NCI-H774 (cell line): ENCODE measurements around the gene GLG1.
"Not testable (repeated sequence)": the region's sequence is repeated elsewhere in the genome, so short reads cannot be mapped to it uniquely, and the experiment has no call there.

Experiments used
- DNase-seq: peaks from one replicate; lab custom pipeline; 2025; lab: John Stamatoyannopoulos, UW

GLG1 gene

GRCh38 chr16:74606521-74607309 lies at the start of gene GLG1:
Gene GLG1 (minus strand): TSS chr16:74607114. CDS start chr16:74607094, 20 bp downstream.
- peak; percentile 75 for DNase-seq

- DNase-seq: no peak
Observed at GRCh38 chr16:74654536-74655050, 47.7 kb upstream of the GLG1 start.

- DNase-seq: not testable (repeated sequence)
Observed at GRCh38 chr16:74652883-74653282, 46.0 kb upstream of the GLG1 start.

GRCh38 chr16:74652249-74652648 lies 45.3 kb upstream of the GLG1 start:
- DNase-seq: no peak

- no peak for DNase-seq
Observed at GRCh38 chr16:74651841-74652240, 44.9 kb upstream of the GLG1 start.

DNA sequence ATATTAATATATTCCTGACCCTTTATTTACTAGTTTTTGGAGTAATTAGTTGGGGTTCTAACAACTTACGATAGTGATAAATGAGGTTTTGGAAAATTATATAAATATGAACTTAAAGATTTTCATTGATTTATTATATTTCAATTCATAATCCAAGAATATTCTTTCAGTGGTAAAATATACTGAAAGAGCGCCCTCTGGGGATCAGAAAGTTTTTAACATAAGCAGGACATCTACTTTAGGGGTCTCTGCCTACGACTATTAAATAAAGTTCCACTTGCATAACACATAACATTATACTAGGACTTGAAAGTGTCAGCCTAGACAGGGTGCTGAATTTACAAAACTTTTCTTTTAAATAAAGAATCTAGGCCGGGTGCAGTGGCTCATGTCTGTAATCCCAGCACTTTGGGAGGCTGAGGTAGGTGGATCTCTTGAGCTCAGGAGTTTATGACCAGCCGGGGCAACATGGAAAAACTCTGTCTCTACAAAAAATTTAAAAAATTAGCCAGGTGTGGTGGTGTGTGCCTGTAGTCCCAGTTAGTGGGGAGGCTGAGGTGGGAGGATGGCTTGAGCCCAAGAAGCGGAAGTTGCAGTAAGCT lies 44.2 kb upstream of the GLG1 start:
- DNase-seq: no peak

GRCh38 chr16:74649839-74650504 lies 43.1 kb upstream of the GLG1 start:
- DNase-seq: no peak

- no peak for DNase-seq
Observed at GRCh38 chr16:74641969-74642368, 35.1 kb upstream of the GLG1 start.

DNA sequence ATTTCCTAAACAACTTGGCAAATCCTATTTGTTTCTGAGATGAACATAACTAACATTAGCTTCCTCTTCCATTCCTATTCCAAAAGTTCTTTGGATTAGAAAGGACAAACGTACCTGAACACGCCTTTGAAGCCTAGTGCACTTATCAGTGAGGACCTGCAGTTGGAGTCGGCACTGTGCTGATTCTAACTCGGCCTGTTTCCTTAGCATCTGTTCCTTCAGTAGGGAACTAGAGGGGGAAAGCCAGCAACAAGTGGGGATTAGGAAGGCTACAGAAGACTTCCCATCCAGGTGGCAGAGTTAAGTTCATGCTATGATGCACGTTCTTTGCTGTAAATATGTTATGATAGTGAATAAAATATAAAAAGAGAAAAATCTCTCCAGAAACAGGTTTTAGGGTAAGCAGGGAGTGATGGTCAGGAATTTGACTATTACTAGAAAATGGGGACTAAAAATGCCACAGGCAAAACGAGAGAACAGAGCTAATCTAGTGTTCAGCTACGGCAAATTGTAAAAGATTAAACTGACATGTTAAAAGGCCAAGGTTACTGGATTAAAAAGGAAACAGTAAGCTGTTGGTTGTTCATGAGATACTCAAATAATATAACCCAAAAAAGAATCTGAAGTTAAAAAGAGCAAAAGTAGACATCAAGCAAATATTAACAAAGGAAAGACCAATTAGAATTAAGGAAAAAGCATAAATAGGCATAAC lies 31.0 kb upstream of the GLG1 start:
- DNase-seq: no peak

GRCh38 chr16:74635303-74635702 lies 28.4 kb upstream of the GLG1 start:
- DNase-seq: no peak

GRCh38 chr16:74633686-74634085 lies 26.8 kb upstream of the GLG1 start:
- DNase-seq: no peak

DNA sequence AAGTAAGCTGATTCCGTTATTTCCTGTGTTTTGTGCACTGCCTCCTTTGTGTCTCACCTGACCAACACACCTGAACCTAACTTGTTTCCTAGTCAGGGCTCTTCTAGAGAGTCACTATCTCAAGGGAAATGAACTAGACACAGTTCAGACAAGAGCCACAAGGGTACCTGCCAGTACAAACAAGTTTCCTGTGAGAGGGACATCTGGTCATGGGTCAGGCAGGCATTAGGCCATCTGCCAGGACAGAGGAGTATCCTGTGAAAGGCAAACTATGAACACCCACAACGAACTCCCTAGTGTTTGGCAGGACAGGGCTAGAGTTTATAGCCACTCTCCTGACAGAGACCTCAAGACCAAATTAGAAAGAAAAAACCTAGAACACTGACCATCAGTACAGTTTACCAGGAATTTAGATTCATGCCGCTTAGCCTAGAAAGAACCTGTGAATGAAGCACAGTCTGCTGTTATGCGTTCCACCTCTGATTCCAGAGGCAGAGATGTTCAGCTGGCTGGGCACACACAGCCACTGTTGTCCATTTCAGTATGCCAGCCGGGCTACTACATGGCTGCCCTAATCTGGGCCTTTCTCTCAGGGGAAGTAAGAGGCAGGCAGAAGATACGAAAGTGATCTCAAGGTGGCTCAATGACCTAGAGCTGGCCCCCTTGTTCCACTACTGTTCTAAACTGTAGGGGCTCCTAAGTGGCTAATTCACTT lies 20.7 kb upstream of the GLG1 start:
- no peak for DNase-seq

DNA sequence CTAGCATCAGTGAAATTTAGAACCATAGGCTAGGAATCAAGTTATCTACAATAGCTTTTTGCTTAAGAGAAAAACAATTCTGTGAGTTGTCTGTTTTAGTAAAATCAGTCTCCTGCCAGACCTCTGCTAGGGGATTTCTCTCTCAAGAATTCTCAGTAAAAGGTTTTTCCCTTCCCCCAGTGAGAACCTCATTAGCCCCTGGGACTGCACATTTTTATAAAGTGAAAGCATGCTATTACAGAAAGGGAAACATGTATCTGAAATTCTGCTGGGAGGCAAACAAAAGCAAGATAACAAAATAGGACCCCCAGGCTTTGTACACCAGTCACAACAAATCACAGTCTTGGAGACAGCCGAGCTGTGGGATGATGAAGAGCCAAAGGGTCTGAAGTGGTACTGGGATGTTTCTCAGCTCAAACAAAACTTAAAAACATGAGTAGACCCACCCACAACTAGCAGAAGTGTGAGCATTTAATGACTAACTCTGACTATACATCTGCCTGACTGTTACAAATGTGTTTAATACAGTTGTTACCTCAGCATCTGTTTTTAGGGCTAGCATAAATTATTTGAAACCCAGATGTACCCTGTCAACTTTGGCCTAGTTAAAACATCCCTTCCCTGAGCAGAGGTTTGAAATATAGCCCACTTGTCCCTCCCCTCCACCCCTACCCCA lies 20.0 kb upstream of the GLG1 start:
- DNase-seq: no peak

GRCh38 chr16:74625500-74626350 lies 18.8 kb upstream of the GLG1 start:
- DNase-seq: no peak

DNA sequence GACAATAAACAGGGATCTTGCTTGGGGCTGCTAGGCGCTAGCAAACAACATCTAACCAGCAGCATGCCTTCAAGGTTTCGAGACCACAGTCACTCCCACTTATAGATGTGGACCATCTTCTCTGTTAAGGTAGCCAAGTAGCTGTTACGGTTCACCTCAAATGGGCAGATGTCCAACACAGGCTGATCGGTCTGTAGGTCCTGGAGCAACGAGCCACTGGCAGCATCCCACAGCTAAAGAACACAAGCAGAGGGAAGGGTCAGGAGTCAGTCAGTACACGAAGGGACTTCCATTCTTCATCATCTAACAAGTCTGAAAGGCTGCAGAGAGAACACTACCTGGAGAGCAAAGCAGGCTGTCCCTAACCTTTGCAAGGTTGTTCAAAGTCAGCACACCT lies 16.9 kb upstream of the GLG1 start:
- no peak for DNase-seq

GRCh38 chr16:74623214-74623838 lies 16.4 kb upstream of the GLG1 start:
- no peak for DNase-seq

DNA sequence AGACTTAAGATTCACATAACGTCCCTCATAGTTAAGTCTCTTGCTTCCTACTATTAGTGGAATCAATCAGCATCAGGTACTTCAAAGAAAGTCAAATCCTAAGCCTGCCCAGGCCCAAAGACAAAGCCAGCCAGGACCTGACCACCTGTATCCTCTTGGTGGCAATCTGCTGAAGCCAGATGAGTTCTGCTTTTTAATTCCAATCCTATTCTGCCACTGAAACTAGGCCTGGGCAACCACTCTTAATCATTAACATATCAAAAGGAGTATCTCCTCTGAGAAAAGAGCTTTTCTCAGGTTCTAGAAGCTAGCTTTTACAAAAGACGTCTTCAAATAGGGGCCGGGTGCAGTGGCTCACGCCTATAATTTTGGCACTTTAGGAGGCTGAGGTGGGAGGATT lies 15.1 kb upstream of the GLG1 start:
- DNase-seq: no peak

- DNase-seq: no peak
Observed at GRCh38 chr16:74617206-74617788, 10.4 kb upstream of the GLG1 start.

DNA sequence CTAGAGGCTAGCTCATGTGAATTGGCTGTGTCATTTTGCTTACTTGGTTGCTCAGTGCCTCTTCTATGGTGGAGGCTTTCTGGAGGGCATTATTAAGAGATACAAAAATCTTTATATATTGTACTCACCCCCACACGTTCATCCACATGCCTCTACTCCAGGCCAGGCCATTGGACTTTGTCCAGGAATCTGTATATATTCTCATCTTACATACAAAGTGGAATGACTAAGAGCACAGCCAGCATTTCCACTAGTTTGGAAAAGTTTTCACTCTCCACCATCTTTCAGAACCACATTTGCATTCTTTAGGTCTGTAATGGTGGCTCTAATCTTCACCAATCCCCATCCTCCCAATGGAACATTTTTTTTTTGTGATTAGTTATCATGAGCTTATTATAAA lies 4.8 kb upstream of the GLG1 start:
- DNase-seq: no peak
